ENCODE measurements around the gene CDX1. TPM values are rescaled to one million over a fixed set of nuclear protein-coding genes. Genes with fewer than 3 reads are reported as not detected.

Gene CDX1
- total RNA-seq, 1 experiment from 2014 or later, result 0.22 TPM

DNA sequence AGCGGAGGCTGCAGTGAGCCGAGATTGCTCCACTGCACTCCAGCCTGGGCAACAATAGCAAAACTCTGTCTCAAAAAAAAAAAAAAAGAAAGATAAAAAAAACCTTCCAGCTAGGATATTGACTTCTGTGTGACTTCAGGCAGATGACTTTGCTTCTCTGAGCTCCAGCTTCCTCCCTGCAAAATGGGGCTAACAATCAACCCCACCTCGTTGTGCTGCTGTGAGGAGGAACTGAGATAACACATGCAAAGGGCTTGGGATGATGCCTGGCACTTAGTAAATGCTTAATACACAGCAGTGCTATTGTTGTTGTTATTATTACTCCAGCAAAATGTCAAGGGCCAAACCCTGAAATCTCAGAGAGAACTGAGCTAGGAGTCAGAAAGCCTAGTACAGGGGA lies 3.5 kb upstream of the CDX1 start:
- Histone ChIP-seq H3K79me1 (ENCODE audit: insufficient read depth, low read depth, low read length, poor library complexity, severe bottlenecking) (no peaks in the 10 kb centered on the region), H2BK15ac (ENCODE audit: low read depth, low read length) (no peak overlapping the region), H2BK12ac (ENCODE audit: insufficient read length, low read depth, low read length) (no peak overlapping the region), H4K5ac (ENCODE audit: insufficient read length, low read depth, low read length) (no peak overlapping the region), H2BK5ac (ENCODE audit: insufficient read length, low read length) (no peak overlapping the region), H2BK20ac (ENCODE audit: low read depth, low read length, poor library complexity, severe bottlenecking) (no peak overlapping the region), H3K9ac (ENCODE audit: extremely low read depth, insufficient read length, low read length) (no peak overlapping the region), H2AFZ (ENCODE audit: low read length) (no peak overlapping the region), H3K27ac (ENCODE audit: insufficient read length, low read depth, low read length) (no peak overlapping the region), H2AK5ac (ENCODE audit: insufficient read length, low read length) (no peak overlapping the region), H3K56ac (ENCODE audit: insufficient read length, low read depth, low read length) (no peak overlapping the region), H3K23ac (ENCODE audit: insufficient read length, low read depth, low read length) (no peak overlapping the region), H4K91ac (ENCODE audit: insufficient read length, low read depth, low read length) (no peak overlapping the region), H3K14ac (ENCODE audit: insufficient read depth, low read length) (no peak overlapping the region), H3K18ac (ENCODE audit: insufficient read length, low read depth, low read length) (no peak overlapping the region), H4K8ac (replicated peaks; ENCODE audit: insufficient read length, low read depth, low read length) (no peak overlapping the region), H3K4me2 (ENCODE audit: insufficient read depth, insufficient read length, low read length) (no peak overlapping the region), H3K27me3 (ENCODE audit: insufficient read depth, low read length) (peaks cover 32% of the 10 kb centered on the region), H3T11ph (ENCODE audit: low read length) (no peak overlapping the region), H3K9me3 (ENCODE audit: control insufficient read depth, low read depth, low read length) (no peaks in the 10 kb centered on the region), H3K4me1 (ENCODE audit: insufficient read depth, low read length) (no peaks in the 10 kb centered on the region), H2BK120ac (ENCODE audit: low read depth, low read length, poor library complexity, severe bottlenecking) (no peak overlapping the region), H3K23me2 (ENCODE audit: insufficient read length, low read depth, low read length, poor library complexity, severe bottlenecking) (no peaks in the 10 kb centered on the region), H3K79me2 (ENCODE audit: insufficient read depth, low read length) (no peaks in the 10 kb centered on the region), H4K20me1 (ENCODE audit: control insufficient read depth, insufficient read depth, insufficient read length) (no peaks in the 10 kb centered on the region), H3K4ac (ENCODE audit: low read depth, low read length) (no peak overlapping the region)
- Mint-ChIP-seq H3K4me3 (no peak overlapping the region), H3K4me1 (peaks cover 17 to 23% of the 10 kb centered on the region in 2 experiments), H3K27me3 (ENCODE audit: low read depth) (peaks cover 69% of the 10 kb centered on the region), H3K27ac (no peak overlapping the region), H3K36me3 (ENCODE audit: insufficient read depth in 1 of 3, low read depth in 3 of 3) (no peaks in the 10 kb centered on the region), H3K9me3 (peaks cover 0 to 6% of the 10 kb centered on the region in 2 experiments; a peak in 2 of 5 replicates)
- WGBS (ENCODE audit: extremely low coverage, insufficient read length, low lambda C conversion rate), result no CpG with 5 or more reads among the region's 3 CpGs
- TF ChIP-seq, protein P1, sequence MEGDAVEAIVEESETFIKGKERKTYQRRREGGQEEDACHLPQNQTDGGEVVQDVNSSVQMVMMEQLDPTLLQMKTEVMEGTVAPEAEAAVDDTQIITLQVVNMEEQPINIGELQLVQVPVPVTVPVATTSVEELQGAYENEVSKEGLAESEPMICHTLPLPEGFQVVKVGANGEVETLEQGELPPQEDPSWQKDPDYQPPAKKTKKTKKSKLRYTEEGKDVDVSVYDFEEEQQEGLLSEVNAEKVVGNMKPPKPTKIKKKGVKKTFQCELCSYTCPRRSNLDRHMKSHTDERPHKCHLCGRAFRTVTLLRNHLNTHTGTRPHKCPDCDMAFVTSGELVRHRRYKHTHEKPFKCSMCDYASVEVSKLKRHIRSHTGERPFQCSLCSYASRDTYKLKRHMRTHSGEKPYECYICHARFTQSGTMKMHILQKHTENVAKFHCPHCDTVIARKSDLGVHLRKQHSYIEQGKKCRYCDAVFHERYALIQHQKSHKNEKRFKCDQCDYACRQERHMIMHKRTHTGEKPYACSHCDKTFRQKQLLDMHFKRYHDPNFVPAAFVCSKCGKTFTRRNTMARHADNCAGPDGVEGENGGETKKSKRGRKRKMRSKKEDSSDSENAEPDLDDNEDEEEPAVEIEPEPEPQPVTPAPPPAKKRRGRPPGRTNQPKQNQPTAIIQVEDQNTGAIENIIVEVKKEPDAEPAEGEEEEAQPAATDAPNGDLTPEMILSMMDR (conservative IDR thresholded peaks at IDR 0.05), result no peak
- no peak for DNase-seq

Data from H9 (cell line).